B cell (primary cell): ENCODE data around the gene ZC3H7B. TPM values are rescaled to one million over a fixed set of nuclear protein-coding genes. Genes with fewer than 3 reads are reported as not detected.

Source experiments
- ATAC-seq: fragments of 200-7000 bp; cut with Tn5 transposase; one replicate; pipeline ENCODE4 v1.10.0; 2021; ENCODE audit warnings: low read depth, mild to moderate bottlenecking, moderate number of reproducible peaks, moderate library complexity
- CTCF ChIA-PET: fragments of 350-600 bp; sonication (Branson Sonifier 250); formaldehyde crosslinking; loops from one replicate; lab custom pipeline; 2021; ENCODE audit warnings: antibody characterized with exemption, inconsistent platforms; lab: Charles Lee
- POLR2A ChIA-PET: fragments of 350-600 bp; sonication (Branson Sonifier 250); formaldehyde crosslinking; loops from one replicate; lab custom pipeline; 2021; ENCODE audit warnings: antibody characterized with exemption; lab: Charles Lee
- DNase-seq: peaks from one replicate; pipeline ENCODE4 v3.0.0; 2013
- H2AFZ ChIP-seq: 2 replicates; pipeline ENCODE4 v1.6.1; 2012; ENCODE audit warnings: mild to moderate bottlenecking, low read depth, low read length; ENCODE audit not compliant: insufficient read depth, poor library complexity, severe bottlenecking
- H3K27ac ChIP-seq, 2 donors: 1 replicate in 1 of 2; 2 replicates in 1 of 2; pipeline ENCODE4 v1.5.1; 2012 to 2013; ENCODE audit warnings: low read length in 2 of 2, mild to moderate bottlenecking in 2 of 2, moderate library complexity in 1 of 2
- H3K27me3 ChIP-seq, 4 experiments: fragments of 200-600 bp in 1 of 4; sonication (generic) in 1 of 4; replicated peaks in 1 of 4; 1 replicate in 2 of 4; 2 replicates in 2 of 4; pipeline versions ENCODE4 v1.6.1 to v1.7.0; 2013 to 2016; ENCODE audit warnings: low read length in 3 of 4, mild to moderate bottlenecking in 2 of 4, mixed read lengths in 1 of 4, moderate library complexity in 1 of 4; ENCODE audit not compliant: insufficient read depth in 4 of 4, control insufficient read depth in 3 of 4; ENCODE audit errors: control extremely low read depth in 1 of 4
- H3K36me3 ChIP-seq, 2 experiments: replicated peaks in 1 of 2; 1 replicate in 1 of 2; 2 replicates in 1 of 2; pipeline versions ENCODE4 v1.6.1 to v1.7.1; 2013; ENCODE audit warnings: low read length in 1 of 2; ENCODE audit not compliant: insufficient read depth in 2 of 2, control insufficient read depth in 1 of 2; ENCODE audit errors: control extremely low read depth in 1 of 2, extremely low read depth in 1 of 2
- H3K4me1 ChIP-seq, 2 donors: fragments of 200-600 bp in 1 of 2; sonication (generic) in 1 of 2; 1 replicate in 1 of 2; 2 replicates in 1 of 2; pipeline versions ENCODE4 v1.5.1 to v1.6.1; 2013 to 2017; ENCODE audit warnings: low read length in 2 of 2; ENCODE audit not compliant: control insufficient read depth in 2 of 2, insufficient read depth in 2 of 2
- H3K4me2 ChIP-seq: replicated peaks from 2 replicates; pipeline ENCODE3; 2012; ENCODE audit warnings: mild to moderate bottlenecking, low read depth, low read length; ENCODE audit not compliant: poor library complexity, severe bottlenecking
- H3K4me3 ChIP-seq, 5 experiments: fragments of 200-600 bp in 1 of 5; sonication (generic) in 1 of 5; 1 replicate in 3 of 5; 2 replicates in 2 of 5; pipeline versions ENCODE4 v1.5.1 to v1.7.0; 2011 to 2016; ENCODE audit warnings: low read length in 4 of 5, mild to moderate bottlenecking in 4 of 5, low read depth in 2 of 5, control low read depth in 1 of 5, moderate library complexity in 1 of 5; ENCODE audit not compliant: insufficient read depth in 1 of 5; ENCODE audit errors: control extremely low read depth in 1 of 5, extremely low read depth in 1 of 5
- H3K79me2 ChIP-seq: fragments of 200-600 bp; sonication (generic); one replicate; pipeline ENCODE4 v1.6.0; 2016; ENCODE audit warnings: low read length; ENCODE audit not compliant: control insufficient read depth, insufficient read depth
- H3K9ac ChIP-seq: fragments of 200-600 bp; sonication (generic); 2 replicates; pipeline ENCODE4 v1.6.1; 2017; ENCODE audit warnings: mild to moderate bottlenecking, low read length, moderate library complexity
- H3K9me3 ChIP-seq, 3 donors: one replicate each; pipeline versions ENCODE4 v1.6.1 to v1.7.1; 2013; ENCODE audit warnings: low read length in 2 of 3; ENCODE audit not compliant: control insufficient read depth in 2 of 3, insufficient read depth in 1 of 3; ENCODE audit errors: control extremely low read depth in 1 of 3
- H4K20me1 ChIP-seq: 2 replicates; pipeline ENCODE4 v1.6.0; 2012; ENCODE audit warnings: mild to moderate bottlenecking, low read length; ENCODE audit not compliant: insufficient read depth, control insufficient read depth, poor library complexity, severe bottlenecking
- H3K27ac Mint-ChIP-seq: one replicate; pipeline ENCODE4 v1.8.0; 2021; ENCODE audit warnings: mixed read lengths
- H3K27me3 Mint-ChIP-seq: one replicate; pipeline ENCODE4 v1.8.0; 2021; ENCODE audit warnings: mixed read lengths
- H3K4me1 Mint-ChIP-seq: one replicate; pipeline ENCODE4 v1.8.0; 2021; ENCODE audit warnings: mixed read lengths
- H3K4me3 Mint-ChIP-seq: one replicate; pipeline ENCODE4 v1.8.0; 2021; ENCODE audit warnings: mixed read lengths
- H3K9me3 Mint-ChIP-seq: one replicate; pipeline ENCODE4 v1.8.0; 2022; ENCODE audit warnings: mixed read lengths; ENCODE audit not compliant: insufficient read depth
- EZH2 ChIP-seq: IDR thresholded peaks from 2 replicates; pipeline ENCODE4 v1.6.1; 2012; ENCODE audit warnings: borderline replicate concordance, low read depth, mild to moderate bottlenecking, moderate library complexity, low read length; ENCODE audit not compliant: insufficient read depth, poor library complexity, severe bottlenecking
- WGBS: methylation state at CpG from one replicate; pipeline ENCODE4 v1.1.5; 2013; ENCODE audit warnings: missing lambda C conversion rate; ENCODE audit not compliant: insufficient coverage; 5-methylcytosine and 5-hydroxymethylcytosine counted together
- intact Hi-C: fragments of 100-400 bp; cut with micrococcal nuclease; formaldehyde crosslinking; loops from one replicate; pipeline ENCODE4 v1.10.0; 2022
- polyA plus RNA-seq: library from polyadenylated mRNA; depleted of rRNA; stranded (reverse); fragments of >200 nt; gene quantifications from 2 replicates; pipeline ENCODE4 v1.2.3, GENCODE V29; 2012
- total RNA-seq, 2 donors: library from RNA; stranded (reverse); fragments of 120-200 nt in 1 of 2; gene quantifications; 1 replicate in 1 of 2; 2 replicates in 1 of 2; pipeline versions ENCODE4 v1.2.3 to v1.2.4, GENCODE V29; 2013 to 2022
- TF ChIP-seq, protein P1 (sequence below): fragments of 200-600 bp; IDR thresholded peaks from one replicate; pipeline ENCODE4 v1.8.0; 2022; ENCODE audit warnings: antibody characterized with exemption, mild to moderate bottlenecking

Gene ZC3H7B
- total and polyA plus RNA-seq, 2 donors (not counting 1 experiment from before 2014, with no cell fraction given) = 29.8 to 41.9 TPM

- H3K27me3 ChIP-seq = no peaks in the 10 kb centered on the region
- ChIA-PET CTCF (no interaction called here), POLR2A (no interaction called here)
- H3K9ac ChIP-seq = no peak overlapping the region
- no peak overlapping the region for H3K27ac ChIP-seq
- H2AFZ ChIP-seq = no peak overlapping the region
- Mint-ChIP-seq H3K27ac (no peak overlapping the region), H3K9me3 (no peaks in the 10 kb centered on the region), H3K4me1 (no peaks in the 10 kb centered on the region), H3K4me3 (no peak overlapping the region), H3K27me3 (no peaks in the 10 kb centered on the region)
- no peaks in the 10 kb centered on the region for H3K4me1 ChIP-seq
- no peaks in the 10 kb centered on the region for H3K9me3 ChIP-seq
- no peak overlapping the region for H3K4me2 ChIP-seq
- intact Hi-C loops = no loop called here
- H3K36me3 ChIP-seq = peaks cover 0 to 81% of the 10 kb centered on the region in 2 experiments
- no peaks in the 10 kb centered on the region for H3K79me2 ChIP-seq
- no peak for ATAC-seq
- H4K20me1 ChIP-seq = no peaks in the 10 kb centered on the region
- no peak overlapping the region for H3K4me3 ChIP-seq
- no peak for DNase-seq
- WGBS = 97% methylated on average over 17 of the region's 22 CpGs
- no peak for TF ChIP-seq EZH2
- TF ChIP-seq, protein P1, sequence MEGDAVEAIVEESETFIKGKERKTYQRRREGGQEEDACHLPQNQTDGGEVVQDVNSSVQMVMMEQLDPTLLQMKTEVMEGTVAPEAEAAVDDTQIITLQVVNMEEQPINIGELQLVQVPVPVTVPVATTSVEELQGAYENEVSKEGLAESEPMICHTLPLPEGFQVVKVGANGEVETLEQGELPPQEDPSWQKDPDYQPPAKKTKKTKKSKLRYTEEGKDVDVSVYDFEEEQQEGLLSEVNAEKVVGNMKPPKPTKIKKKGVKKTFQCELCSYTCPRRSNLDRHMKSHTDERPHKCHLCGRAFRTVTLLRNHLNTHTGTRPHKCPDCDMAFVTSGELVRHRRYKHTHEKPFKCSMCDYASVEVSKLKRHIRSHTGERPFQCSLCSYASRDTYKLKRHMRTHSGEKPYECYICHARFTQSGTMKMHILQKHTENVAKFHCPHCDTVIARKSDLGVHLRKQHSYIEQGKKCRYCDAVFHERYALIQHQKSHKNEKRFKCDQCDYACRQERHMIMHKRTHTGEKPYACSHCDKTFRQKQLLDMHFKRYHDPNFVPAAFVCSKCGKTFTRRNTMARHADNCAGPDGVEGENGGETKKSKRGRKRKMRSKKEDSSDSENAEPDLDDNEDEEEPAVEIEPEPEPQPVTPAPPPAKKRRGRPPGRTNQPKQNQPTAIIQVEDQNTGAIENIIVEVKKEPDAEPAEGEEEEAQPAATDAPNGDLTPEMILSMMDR = no peak
Measured at GRCh38 chr22:41348964-41349484, 47.7 kb downstream of the ZC3H7B start.

GRCh38 chr22:41350087-41350486 is 48.8 kb downstream of the ZC3H7B start:
- 98% methylated on average over 4 of the region's 4 CpGs for WGBS
- DNase-seq (no peak), ATAC-seq (no peak)
- Histone ChIP-seq H3K79me2 (no peaks in the 10 kb centered on the region), H3K4me1 (no peaks in the 10 kb centered on the region), H3K4me2 (no peak overlapping the region), H3K9me3 (no peaks in the 10 kb centered on the region), H3K4me3 (no peak overlapping the region), H3K27ac (no peak overlapping the region), H4K20me1 (no peaks in the 10 kb centered on the region), H3K36me3 (peaks cover 0 to 80% of the 10 kb centered on the region in 2 experiments), H3K9ac (no peak overlapping the region), H2AFZ (no peak overlapping the region), H3K27me3 (no peaks in the 10 kb centered on the region)
- Mint-ChIP-seq H3K27ac (no peak overlapping the region), H3K9me3 (no peaks in the 10 kb centered on the region), H3K27me3 (no peaks in the 10 kb centered on the region), H3K4me1 (no peaks in the 10 kb centered on the region), H3K4me3 (no peak overlapping the region)
- intact Hi-C loops = no loop called here
- TF ChIP-seq, protein P1 = no peak
- no peak for TF ChIP-seq EZH2
- ChIA-PET CTCF (no interaction called here), POLR2A (no interaction called here)
